K562 (cell line): ENCODE data around the gene LBH. TPM values are rescaled to one million over a fixed set of nuclear protein-coding genes. Genes with fewer than 3 reads are reported as not detected.

ENCODE experiments used
- ATAC-seq: fragments of 200-7000 bp; cut with Tn5 transposase; 3 replicates; pipeline ENCODE4 v1.9.1; 2020; ENCODE audit warnings: moderate library complexity
- BruUV-seq: library from RNA; stranded (reverse); fragments of 400-500 nt; replicated peaks from 2 replicates; lab custom pipeline; 2021; lab: Mats Ljungman, UMichigan
- CTCF ChIA-PET: fragments of 300-600 bp; formaldehyde crosslinking; extraction: SDS; loops from one replicate; lab custom pipeline; 2021; ENCODE audit warnings: low intra/inter-chr PET ratio; lab: Yijun Ruan, JAX
- POLR2A ChIA-PET: fragments of 300-600, 350-650 bp; sonication (Branson Sonifier 250); formaldehyde crosslinking; extraction: SDS; loops from one replicate; lab custom pipeline; 2021; ENCODE audit warnings: antibody characterized with exemption, inconsistent platforms; lab: Yijun Ruan, JAX
- DNase-seq, 4 experiments: peaks; one replicate each; pipeline versions ENCODE4 v3.0.0 to v3.0.0-alpha.2; 2011 to 2018; ENCODE audit warnings: low spot score in 3 of 4, mixed read lengths in 3 of 4; ENCODE audit errors: extremely low read depth in 1 of 4
- FAIRE-seq: peaks from 2 replicates; lab custom pipeline; 2011; peaks lifted over from hg19 to GRCh38; lab: Jason Lieb, UNC
- H2AFZ ChIP-seq: 2 replicates; pipeline ENCODE4 v1.6.0; 2011; ENCODE audit warnings: low read depth, low read length, control low read depth, inconsistent platforms
- H3K27ac ChIP-seq: fragments of 200-600 bp; 3 replicates; pipeline ENCODE4 v1.8.0; 2011; ENCODE audit warnings: low read depth, mild to moderate bottlenecking, control low read depth, inconsistent platforms, low read length, moderate library complexity, mixed read lengths; ENCODE audit errors: extremely low read depth
- H3K27me3 ChIP-seq, 2 experiments: fragments of 300-600 bp in 1 of 2; 2 replicates in 1 of 2; 3 replicates in 1 of 2; pipeline versions ENCODE4 v1.6.0 to v1.8.0; 2011; ENCODE audit warnings: inconsistent platforms in 2 of 2, low read length in 2 of 2, mild to moderate bottlenecking in 1 of 2, mixed read lengths in 1 of 2, moderate library complexity in 1 of 2; ENCODE audit not compliant: control insufficient read depth in 2 of 2, insufficient read depth in 2 of 2
- H3K36me3 ChIP-seq: fragments of 300-600 bp; 3 replicates; pipeline ENCODE4 v1.8.0; 2011; ENCODE audit warnings: mild to moderate bottlenecking, low read length, inconsistent platforms; ENCODE audit not compliant: control insufficient read depth, insufficient read depth
- H3K4me1 ChIP-seq, 2 experiments: fragments of 200-600 bp in 1 of 2; replicated peaks in 1 of 2; 2 replicates in 1 of 2; 3 replicates in 1 of 2; pipeline versions ENCODE4 v1.5.1 to v1.8.0; 2011; ENCODE audit warnings: inconsistent platforms in 2 of 2, low read length in 2 of 2, mild to moderate bottlenecking in 1 of 2, mixed read lengths in 1 of 2, moderate library complexity in 1 of 2; ENCODE audit not compliant: control insufficient read depth in 2 of 2, insufficient read depth in 2 of 2
- H3K4me2 ChIP-seq: 2 replicates; pipeline ENCODE4 v1.6.1; 2011; ENCODE audit warnings: low read length, control low read depth, inconsistent platforms, mixed read lengths; ENCODE audit not compliant: insufficient read depth
- H3K4me3 ChIP-seq: fragments of 200-600 bp; sonication (generic), shearing (Covaris generic); 2 replicates; pipeline ENCODE4 v1.5.1; 2016; ENCODE audit warnings: control low read depth, inconsistent platforms
- H3K79me2 ChIP-seq: fragments of 200-600 bp; 3 replicates; pipeline ENCODE4 v1.8.0; 2011; ENCODE audit warnings: low read length, inconsistent platforms; ENCODE audit not compliant: control insufficient read depth, insufficient read depth
- H3K9ac ChIP-seq, 2 experiments: 2 replicates each; pipeline versions ENCODE4 v1.6.0 to v1.6.1; 2011; ENCODE audit warnings: low read depth in 2 of 2, low read length in 2 of 2, control low read depth in 1 of 2, inconsistent platforms in 1 of 2, mild to moderate bottlenecking in 1 of 2, mixed read lengths in 1 of 2; ENCODE audit not compliant: insufficient read depth in 1 of 2
- H3K9me1 ChIP-seq: one replicate; pipeline ENCODE4 v1.6.0; 2011; ENCODE audit warnings: inconsistent platforms, mild to moderate bottlenecking, low read length, moderate library complexity; ENCODE audit not compliant: control insufficient read depth, insufficient read depth
- H3K9me3 ChIP-seq: replicated peaks from 2 replicates; pipeline ENCODE4 v1.5.1; 2011; ENCODE audit warnings: low read depth, low read length, inconsistent platforms; ENCODE audit not compliant: control insufficient read depth, insufficient read depth
- H4K20me1 ChIP-seq: replicated peaks from 2 replicates; pipeline ENCODE4 v1.6.1; 2011; ENCODE audit warnings: low read length, inconsistent platforms, mixed read lengths; ENCODE audit not compliant: control insufficient read depth, insufficient read depth
- BHLHE40 ChIP-seq: IDR thresholded peaks from 2 replicates; pipeline ENCODE4 v1.6.1; 2011; ENCODE audit warnings: low read length, improper control_type of control experiment
- HDAC2 ChIP-seq: fragments of 450-650 bp; IDR thresholded peaks from 2 replicates; pipeline ENCODE4 v1.6.1; 2016; ENCODE audit warnings: mild to moderate bottlenecking
- PHB2 ChIP-seq: fragments of 450-650 bp; IDR thresholded peaks from 2 replicates; pipeline ENCODE4 v1.6.1; 2017; ENCODE audit warnings: low read depth
- POU5F1 ChIP-seq: fragments of 150-350 bp; IDR thresholded peaks from 2 replicates; pipeline ENCODE4 v1.6.1; 2014; ENCODE audit warnings: borderline replicate concordance, low read length, low read depth, mild to moderate bottlenecking; ENCODE audit not compliant: partially characterized antibody
- PTRF ChIP-seq: fragments of 450-650 bp; IDR thresholded peaks from 2 replicates; pipeline ENCODE4 v1.6.1; 2016; ENCODE audit warnings: mild to moderate bottlenecking, missing genetic modification characterization, missing compliant biosample characterization
- ZNF253 ChIP-seq: fragments of 250-450 bp; sonication (Bioruptor Pico); conservative IDR thresholded peaks from 2 replicates; pipeline ENCODE4 v1.6.1; 2021; ENCODE audit warnings: mild to moderate bottlenecking
- ZNF507 ChIP-seq: conservative IDR thresholded peaks from 2 replicates; pipeline ENCODE4 v1.6.1; 2017; ENCODE audit warnings: missing genetic modification characterization, missing compliant biosample characterization
- WGBS: fragments of 100-300 bp; shearing (Covaris generic); methylation state at CpG from one replicate; pipeline ENCODE4 v1.1.6; 2016; ENCODE audit warnings: low coverage, mixed read lengths; ENCODE audit not compliant: insufficient coverage; ENCODE audit errors: missing lambda C conversion rate; 5-methylcytosine and 5-hydroxymethylcytosine counted together
- in situ Hi-C: fragments of 300-500 bp; cut with MboI; formaldehyde crosslinking; loops from 4 replicates; pipeline ENCODE4 v1.15.0; 2018; ENCODE audit warnings: inconsistent platforms, mixed read lengths
- intact Hi-C: fragments of 100-400 bp; cut with micrococcal nuclease; formaldehyde crosslinking; loops from 2 replicates; pipeline ENCODE4 v1.14.2; 2022
- polyA plus RNA-seq, 8 experiments: library from polyadenylated mRNA; depleted of rRNA in 4 of 8; stranded (reverse) in 5 of 8; unstranded in 3 of 8; fragments of >200 nt; fragmentation: Nextera tagmentation in 2 of 8; fragmentation: Illumina TruSeq in 1 of 8; extraction: Ambion mirVana in 2 of 8; extraction: Trizol in 1 of 8; gene quantifications; 2 replicates each; pipeline versions ENCODE4 v1.2.1 to v1.2.3, GENCODE V29; 2011 to 2014; ENCODE audit warnings: inconsistent platforms in 1 of 8, missing spikeins in 1 of 8
- total RNA-seq, 7 experiments: library from RNA; depleted of rRNA in 6 of 7; stranded (reverse); fragments of >200 nt in 6 of 7; fragmentation: Illumina TruSeq in 2 of 7; extraction: Trizol in 2 of 7; gene quantifications; 2 replicates each; pipeline versions ENCODE4 v1.2.1 to v1.2.3, GENCODE V29; 2011 to 2021; ENCODE audit warnings: low replicate concordance in 1 of 7
- TF ChIP-seq, protein P1 (sequence below): fragments of 450-650 bp; IDR thresholded peaks from 2 replicates; pipeline ENCODE4 v1.6.1; 2016; ENCODE audit warnings: missing biosample characterization, missing genetic modification characterization
- TF ChIP-seq, protein P2 (sequence below): fragments of 150-350 bp; IDR thresholded peaks from 2 replicates; pipeline ENCODE4 v1.6.1; 2014; ENCODE audit warnings: low read depth, mild to moderate bottlenecking, low read length, borderline replicate concordance
- TF ChIP-seq, protein P3 (sequence below): fragments of 250-450 bp; sonication (Bioruptor Pico); IDR thresholded peaks from 2 replicates; pipeline ENCODE4 v1.4.0; 2020; ENCODE audit warnings: mild to moderate bottlenecking, moderate library complexity

The LBH gene
- total and polyA plus RNA-seq, 9 of the 15 experiments (the other 6 are each of a cell fraction or from before 2014, with no cell fraction given) = 3.1 to 13.4 (median 7.4) TPM

DNA sequence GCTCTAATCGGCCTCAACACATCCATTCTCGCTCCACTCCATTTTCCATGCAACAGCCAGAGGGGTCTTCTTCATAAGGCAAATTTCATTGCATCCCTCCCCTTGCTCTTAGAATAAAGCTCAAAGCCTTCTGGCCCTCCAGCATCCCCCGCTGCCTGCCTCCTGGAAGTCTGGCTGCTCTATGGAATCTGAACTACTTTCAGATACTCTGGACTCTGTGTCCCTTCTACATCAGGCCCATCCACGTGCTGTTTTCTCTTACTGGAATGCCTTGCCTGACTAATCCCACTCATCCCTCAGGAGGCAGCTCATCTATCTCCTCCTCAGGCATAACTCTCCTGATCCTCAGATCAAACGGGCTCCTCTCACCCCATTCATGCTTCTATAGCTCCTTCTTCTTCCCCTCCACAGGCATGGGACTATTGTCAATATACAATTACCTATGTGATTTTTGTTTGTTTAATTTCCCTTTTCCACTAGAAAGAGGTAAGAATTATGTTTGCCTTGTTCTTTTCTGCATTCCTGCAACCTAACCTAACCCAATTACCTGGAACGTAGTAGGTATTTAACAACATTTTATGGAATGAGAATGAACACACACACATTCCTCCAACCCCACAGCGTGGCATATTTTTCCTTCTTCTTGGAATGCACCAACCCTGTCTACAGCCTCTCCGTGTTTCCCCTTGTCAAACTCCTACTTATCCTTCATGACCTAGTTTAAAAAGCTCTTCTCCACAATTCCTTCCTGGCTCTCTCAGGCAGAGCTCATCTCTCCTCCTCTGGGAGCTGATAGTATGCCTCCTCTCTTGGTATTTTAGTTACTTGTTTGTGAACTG is 49.5 kb downstream of the LBH start:
- Histone ChIP-seq H3K27ac (no peak overlapping the region), H3K36me3 (no peaks in the 10 kb centered on the region), H3K27me3 (no peaks in the 10 kb centered on the region), H3K79me2 (no peaks in the 10 kb centered on the region), H4K20me1 (no peaks in the 10 kb centered on the region), H2AFZ (no peak overlapping the region), H3K9me3 (no peaks in the 10 kb centered on the region), H3K4me1 (peaks cover 9 to 15% of the 10 kb centered on the region in 2 experiments; a peak in 4 of 5 replicates), H3K4me2 (no peak overlapping the region), H3K9me1 (no peaks in the 10 kb centered on the region), H3K4me3 (no peak overlapping the region), H3K9ac (no peak overlapping the region)
- in situ Hi-C loops = no loop called here
- no TSS peak for BruUV-seq
- TF ChIP-seq, protein P1, sequence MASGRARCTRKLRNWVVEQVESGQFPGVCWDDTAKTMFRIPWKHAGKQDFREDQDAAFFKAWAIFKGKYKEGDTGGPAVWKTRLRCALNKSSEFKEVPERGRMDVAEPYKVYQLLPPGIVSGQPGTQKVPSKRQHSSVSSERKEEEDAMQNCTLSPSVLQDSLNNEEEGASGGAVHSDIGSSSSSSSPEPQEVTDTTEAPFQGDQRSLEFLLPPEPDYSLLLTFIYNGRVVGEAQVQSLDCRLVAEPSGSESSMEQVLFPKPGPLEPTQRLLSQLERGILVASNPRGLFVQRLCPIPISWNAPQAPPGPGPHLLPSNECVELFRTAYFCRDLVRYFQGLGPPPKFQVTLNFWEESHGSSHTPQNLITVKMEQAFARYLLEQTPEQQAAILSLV (tag) = no peak
- TF ChIP-seq PHB2 (no peak), BHLHE40 (no peak), ZNF253 (CRISPR knock-in tag) (no peak), POU5F1 (no peak), HDAC2 (no peak), PTRF (tag) (no peak), ZNF507 (no peak)
- TF ChIP-seq, protein P2, sequence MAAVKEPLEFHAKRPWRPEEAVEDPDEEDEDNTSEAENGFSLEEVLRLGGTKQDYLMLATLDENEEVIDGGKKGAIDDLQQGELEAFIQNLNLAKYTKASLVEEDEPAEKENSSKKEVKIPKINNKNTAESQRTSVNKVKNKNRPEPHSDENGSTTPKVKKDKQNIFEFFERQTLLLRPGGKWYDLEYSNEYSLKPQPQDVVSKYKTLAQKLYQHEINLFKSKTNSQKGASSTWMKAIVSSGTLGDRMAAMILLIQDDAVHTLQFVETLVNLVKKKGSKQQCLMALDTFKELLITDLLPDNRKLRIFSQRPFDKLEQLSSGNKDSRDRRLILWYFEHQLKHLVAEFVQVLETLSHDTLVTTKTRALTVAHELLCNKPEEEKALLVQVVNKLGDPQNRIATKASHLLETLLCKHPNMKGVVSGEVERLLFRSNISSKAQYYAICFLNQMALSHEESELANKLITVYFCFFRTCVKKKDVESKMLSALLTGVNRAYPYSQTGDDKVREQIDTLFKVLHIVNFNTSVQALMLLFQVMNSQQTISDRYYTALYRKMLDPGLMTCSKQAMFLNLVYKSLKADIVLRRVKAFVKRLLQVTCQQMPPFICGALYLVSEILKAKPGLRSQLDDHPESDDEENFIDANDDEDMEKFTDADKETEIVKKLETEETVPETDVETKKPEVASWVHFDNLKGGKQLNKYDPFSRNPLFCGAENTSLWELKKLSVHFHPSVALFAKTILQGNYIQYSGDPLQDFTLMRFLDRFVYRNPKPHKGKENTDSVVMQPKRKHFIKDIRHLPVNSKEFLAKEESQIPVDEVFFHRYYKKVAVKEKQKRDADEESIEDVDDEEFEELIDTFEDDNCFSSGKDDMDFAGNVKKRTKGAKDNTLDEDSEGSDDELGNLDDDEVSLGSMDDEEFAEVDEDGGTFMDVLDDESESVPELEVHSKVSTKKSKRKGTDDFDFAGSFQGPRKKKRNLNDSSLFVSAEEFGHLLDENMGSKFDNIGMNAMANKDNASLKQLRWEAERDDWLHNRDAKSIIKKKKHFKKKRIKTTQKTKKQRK = no peak
- TF ChIP-seq, protein P3, sequence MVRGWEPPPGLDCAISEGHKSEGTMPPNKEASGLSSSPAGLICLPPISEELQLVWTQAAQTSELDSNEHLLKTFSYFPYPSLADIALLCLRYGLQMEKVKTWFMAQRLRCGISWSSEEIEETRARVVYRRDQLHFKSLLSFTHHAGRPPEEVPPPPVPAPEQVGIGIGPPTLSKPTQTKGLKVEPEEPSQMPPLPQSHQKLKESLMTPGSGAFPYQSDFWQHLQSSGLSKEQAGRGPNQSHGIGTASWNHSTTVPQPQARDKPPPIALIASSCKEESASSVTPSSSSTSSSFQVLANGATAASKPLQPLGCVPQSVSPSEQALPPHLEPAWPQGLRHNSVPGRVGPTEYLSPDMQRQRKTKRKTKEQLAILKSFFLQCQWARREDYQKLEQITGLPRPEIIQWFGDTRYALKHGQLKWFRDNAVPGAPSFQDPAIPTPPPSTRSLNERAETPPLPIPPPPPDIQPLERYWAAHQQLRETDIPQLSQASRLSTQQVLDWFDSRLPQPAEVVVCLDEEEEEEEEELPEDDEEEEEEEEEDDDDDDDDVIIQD (CRISPR knock-in tag) = no peak
- WGBS = 27% methylated on average over 8 of the region's 8 CpGs
- ChIA-PET POLR2A (interaction anchor here (0.7 to 2.0 kb wide), 6 partner anchors 9 to 50 kb away, joined by 3 to 7 read pairs (median 4); partner anchors contain the start of gene LBH), CTCF (no interaction called here)
- DNase-seq = no peak
- intact Hi-C loops = no loop called here
- no peak for ATAC-seq
- FAIRE-seq = no peak
